Mesendoderm (in vitro differentiated cells): ENCODE measurements around the gene APP.

ENCODE experiments used
- DNase-seq: peaks from one replicate; pipeline ENCODE4 v3.0.0; 2013
- H2AK5ac ChIP-seq: 2 replicates; pipeline ENCODE4 v1.6.1; 2013; ENCODE audit warnings: low read length, inconsistent platforms
- H2BK120ac ChIP-seq: 2 replicates; pipeline ENCODE4 v1.6.1; 2013; ENCODE audit warnings: low read depth, mild to moderate bottlenecking, low read length, moderate library complexity, mixed read lengths
- H2BK15ac ChIP-seq: replicated peaks from 2 replicates; pipeline ENCODE4 v1.6.1; 2013; ENCODE audit warnings: low read depth, mild to moderate bottlenecking, moderate library complexity
- H2BK5ac ChIP-seq: 2 replicates; pipeline ENCODE4 v1.6.1; 2013; ENCODE audit warnings: low read length, inconsistent platforms
- H3K18ac ChIP-seq: 2 replicates; pipeline ENCODE4 v1.6.1; 2013; ENCODE audit warnings: mild to moderate bottlenecking, low read length, mixed read lengths
- H3K23ac ChIP-seq: one replicate; pipeline ENCODE4 v1.6.1; 2013; ENCODE audit warnings: low read length
- H3K27ac ChIP-seq: 2 replicates; pipeline ENCODE4 v1.5.1; 2013; ENCODE audit warnings: low read depth, mild to moderate bottlenecking, inconsistent platforms, low read length, moderate library complexity
- H3K27me3 ChIP-seq: 2 replicates; pipeline ENCODE4 v1.6.1; 2013; ENCODE audit warnings: low read length, control low read depth, mild to moderate bottlenecking, inconsistent platforms; ENCODE audit not compliant: insufficient read depth, poor library complexity
- H3K36me3 ChIP-seq: 2 replicates; pipeline ENCODE4 v1.6.1; 2013; ENCODE audit warnings: low read length, inconsistent platforms; ENCODE audit not compliant: control insufficient read depth, insufficient read depth
- H3K4ac ChIP-seq: one replicate; pipeline ENCODE4 v1.6.1; 2013; ENCODE audit warnings: low read depth, mild to moderate bottlenecking, low read length, moderate library complexity
- H3K4me1 ChIP-seq: 2 replicates; pipeline ENCODE4 v1.6.1; 2013; ENCODE audit warnings: low read depth, low read length, inconsistent platforms; ENCODE audit not compliant: control insufficient read depth
- H3K4me2 ChIP-seq: 2 replicates; pipeline ENCODE4 v1.6.1; 2013; ENCODE audit warnings: low read length
- H3K4me3 ChIP-seq: 2 replicates; pipeline ENCODE4 v1.5.1; 2013; ENCODE audit warnings: mild to moderate bottlenecking, low read length
- H3K56ac ChIP-seq: one replicate; pipeline ENCODE4 v1.6.1; 2013; ENCODE audit warnings: low read length
- H3K79me1 ChIP-seq: 2 replicates; pipeline ENCODE4 v1.6.1; 2013; ENCODE audit warnings: low read length, inconsistent platforms
- H3K79me2 ChIP-seq: 2 replicates; pipeline ENCODE4 v1.6.1; 2013; ENCODE audit warnings: mild to moderate bottlenecking, low read length; ENCODE audit not compliant: control insufficient read depth, insufficient read depth
- H3K9ac ChIP-seq: 2 replicates; pipeline ENCODE4 v1.6.1; 2013; ENCODE audit warnings: low read length, inconsistent platforms
- H4K5ac ChIP-seq: one replicate; pipeline ENCODE4 v1.6.1; 2013; ENCODE audit warnings: low read length
- H4K8ac ChIP-seq: one replicate; pipeline ENCODE4 v1.6.1; 2013; ENCODE audit warnings: low read depth, mild to moderate bottlenecking, control low read depth, low read length, moderate library complexity
- WGBS: extraction: QIAGEN DNeasy Blood & Tissue Kit; methylation state at CpG from one replicate; pipeline ENCODE4 v1.1.7; 2013; ENCODE audit warnings: low lambda C conversion rate, missing lambda C conversion rate; ENCODE audit not compliant: insufficient coverage; ENCODE audit errors: extremely low coverage; 5-methylcytosine and 5-hydroxymethylcytosine counted together

Gene APP

DNA sequence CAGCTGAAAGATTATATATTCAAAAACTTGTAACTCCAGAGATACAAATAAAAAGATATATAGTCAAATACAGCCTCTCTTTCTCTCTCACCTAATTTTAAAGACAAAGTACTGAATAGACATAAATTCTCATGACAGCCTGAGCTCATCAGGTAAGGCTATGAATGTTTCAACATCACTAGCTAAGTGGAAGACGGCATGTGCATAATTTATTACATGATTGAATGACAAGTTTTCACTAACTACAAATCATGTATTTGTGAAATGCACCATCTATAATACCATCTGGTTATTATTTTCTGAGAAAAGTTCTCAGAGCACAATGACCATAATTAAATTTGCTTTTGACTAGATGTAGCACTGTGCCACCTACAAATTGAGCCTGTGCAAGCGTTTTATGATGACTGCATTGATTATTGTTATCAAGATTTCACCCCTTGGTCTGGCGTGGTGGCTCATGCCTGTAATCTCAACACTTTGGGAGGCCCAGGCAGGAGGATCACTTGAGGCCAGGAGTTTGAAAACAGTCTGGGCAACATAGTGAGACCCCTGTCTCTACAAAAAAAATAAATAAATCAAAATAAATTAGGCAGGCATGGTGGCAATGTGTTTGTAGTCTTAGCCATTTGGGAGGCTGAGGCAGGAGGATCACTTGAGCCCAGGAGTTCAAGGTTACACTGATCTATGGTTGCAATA, 128.2 kb downstream of the APP start:
- no peak overlapping the region for H3K27ac ChIP-seq
- WGBS: no CpG with 5 or more reads among the region's 3 CpGs

GRCh38 chr21:26041431-26042180, 129.0 kb downstream of the APP start:
- Histone ChIP-seq H2BK120ac (no peak overlapping the region), H3K79me2 (peaks cover 16% of the 10 kb centered on the region), H3K4ac (no peak overlapping the region), H3K4me1 (no peaks in the 10 kb centered on the region), H2BK5ac (no peak overlapping the region), H3K27me3 (no peaks in the 10 kb centered on the region), H3K9ac (no peak overlapping the region), H4K8ac (no peak overlapping the region), H3K4me2 (no peak overlapping the region), H3K36me3 (peaks cover 2% of the 10 kb centered on the region), H4K5ac (no peak overlapping the region), H3K4me3 (no peak overlapping the region), H3K18ac (no peak overlapping the region), H3K79me1 (peaks cover 5% of the 10 kb centered on the region), H3K27ac (no peak overlapping the region), H3K23ac (no peak overlapping the region), H2BK15ac (no peak overlapping the region), H2AK5ac (no peak overlapping the region), H3K56ac (no peak overlapping the region)
- no peak for DNase-seq
- WGBS: no CpG with 5 or more reads among the region's 3 CpGs

More for the DNA sequence above, 128.2 kb downstream of the APP start:
- Histone ChIP-seq H2AK5ac (no peak overlapping the region), H3K9ac (no peak overlapping the region), H3K36me3 (peaks cover 2% of the 10 kb centered on the region), H3K4me1 (no peaks in the 10 kb centered on the region), H2BK5ac (no peak overlapping the region), H3K79me2 (peaks cover 13% of the 10 kb centered on the region), H2BK120ac (no peak overlapping the region), H4K8ac (no peak overlapping the region), H3K4me3 (no peak overlapping the region), H3K18ac (no peak overlapping the region), H3K4me2 (no peak overlapping the region), H4K5ac (no peak overlapping the region), H3K4ac (no peak overlapping the region), H3K79me1 (peaks cover 3% of the 10 kb centered on the region), H3K27me3 (no peaks in the 10 kb centered on the region), H3K56ac (no peak overlapping the region), H2BK15ac (no peak overlapping the region), H3K23ac (no peak overlapping the region)
- DNase-seq: no peak

DNA sequence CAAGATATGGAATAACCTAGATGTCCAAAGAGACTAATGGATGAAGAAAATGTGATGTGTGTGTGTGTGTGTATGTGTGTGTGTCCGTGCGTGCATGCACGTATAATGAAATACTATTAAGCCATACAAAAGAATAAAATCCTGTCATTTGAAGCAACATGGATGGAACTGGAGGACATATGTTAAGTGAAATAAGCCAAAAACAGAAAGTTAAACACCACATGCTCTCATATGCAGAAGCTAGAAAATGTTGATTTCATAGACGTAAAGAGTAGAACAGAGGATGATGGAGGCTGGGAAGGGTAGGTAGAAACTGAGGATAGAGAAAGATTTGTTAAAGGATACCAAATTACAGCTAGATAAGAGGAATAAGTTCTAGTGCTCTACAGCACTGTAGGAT, 133.7 kb downstream of the APP start:
- no CpG with 5 or more reads among the region's 4 CpGs for WGBS
- Histone ChIP-seq H3K27ac (no peak overlapping the region), H3K23ac (no peak overlapping the region), H2AK5ac (no peak overlapping the region), H3K9ac (no peak overlapping the region), H4K5ac (no peak overlapping the region), H3K27me3 (no peaks in the 10 kb centered on the region), H3K4me2 (no peak overlapping the region), H2BK5ac (no peak overlapping the region), H3K56ac (no peak overlapping the region), H4K8ac (no peak overlapping the region), H2BK15ac (no peak overlapping the region), H3K4me1 (peaks cover 2% of the 10 kb centered on the region), H3K4me3 (no peak overlapping the region), H2BK120ac (no peak overlapping the region), H3K79me1 (peaks cover 13% of the 10 kb centered on the region), H3K36me3 (no peaks in the 10 kb centered on the region), H3K79me2 (peaks cover 30% of the 10 kb centered on the region), H3K4ac (no peak overlapping the region), H3K18ac (no peak overlapping the region)
- DNase-seq: no peak

- Histone ChIP-seq H3K27me3 (no peaks in the 10 kb centered on the region), H3K18ac (no peak overlapping the region), H2BK120ac (no peak overlapping the region), H3K4me3 (no peak overlapping the region), H2BK5ac (no peak overlapping the region), H3K4ac (no peak overlapping the region), H3K27ac (no peak overlapping the region), H4K5ac (no peak overlapping the region), H3K36me3 (no peaks in the 10 kb centered on the region), H2AK5ac (no peak overlapping the region), H4K8ac (no peak overlapping the region), H3K56ac (no peak overlapping the region), H3K9ac (no peak overlapping the region), H2BK15ac (no peak overlapping the region), H3K4me1 (peaks cover 2% of the 10 kb centered on the region), H3K4me2 (no peak overlapping the region), H3K79me2 (peaks cover 51% of the 10 kb centered on the region), H3K79me1 (peaks cover 27% of the 10 kb centered on the region), H3K23ac (no peak overlapping the region)
- no CpG with 5 or more reads among the region's 2 CpGs for WGBS
- DNase-seq: no peak
Measured at GRCh38 chr21:26032263-26032662, 138.3 kb downstream of the APP start.

GRCh38 chr21:26028183-26028582, 142.4 kb downstream of the APP start:
- Histone ChIP-seq H3K36me3 (no peaks in the 10 kb centered on the region), H3K27me3 (no peaks in the 10 kb centered on the region), H3K27ac (no peak overlapping the region), H2BK15ac (no peak overlapping the region), H3K18ac (no peak overlapping the region), H4K8ac (no peak overlapping the region), H3K56ac (no peak overlapping the region), H2BK120ac (no peak overlapping the region), H3K4ac (no peak overlapping the region), H3K4me1 (no peaks in the 10 kb centered on the region), H3K4me2 (no peak overlapping the region), H2AK5ac (no peak overlapping the region), H3K79me1 (peaks cover 23% of the 10 kb centered on the region), H2BK5ac (no peak overlapping the region), H3K4me3 (no peak overlapping the region), H4K5ac (no peak overlapping the region), H3K9ac (no peak overlapping the region), H3K23ac (no peak overlapping the region), H3K79me2 (peaks cover 57% of the 10 kb centered on the region)
- no peak for DNase-seq
- WGBS: no CpG with 5 or more reads among the region's 4 CpGs
